Measurements from ENCODE around the gene BMAL1. TPM values are rescaled to one million over a fixed set of nuclear protein-coding genes. Genes with fewer than 3 reads are reported as not detected.

The BMAL1 gene
- total RNA-seq, 1 experiment from 2014 or later, result 3.2 TPM

DNA sequence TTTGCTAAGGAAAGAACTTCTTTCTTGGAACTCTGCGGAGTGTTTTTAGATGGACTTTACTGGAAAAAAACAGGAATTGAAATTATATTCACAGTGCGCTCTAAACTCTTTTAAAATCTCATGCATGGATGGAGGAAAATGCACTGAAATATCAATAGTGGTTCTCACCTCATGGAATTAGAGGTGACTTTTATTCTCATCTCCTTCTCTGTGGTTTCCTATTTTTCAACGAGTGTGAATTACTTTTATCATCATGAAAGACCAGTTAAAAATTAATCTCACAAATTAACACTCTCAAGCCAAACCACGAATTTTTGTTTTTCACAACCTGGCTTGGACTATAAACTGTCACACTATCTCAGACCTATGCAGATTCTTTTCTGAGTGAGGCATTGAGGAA, 16.6 kb downstream of the BMAL1 start:
- DNase-seq (ENCODE audit: low spot score), result no peak

DNA sequence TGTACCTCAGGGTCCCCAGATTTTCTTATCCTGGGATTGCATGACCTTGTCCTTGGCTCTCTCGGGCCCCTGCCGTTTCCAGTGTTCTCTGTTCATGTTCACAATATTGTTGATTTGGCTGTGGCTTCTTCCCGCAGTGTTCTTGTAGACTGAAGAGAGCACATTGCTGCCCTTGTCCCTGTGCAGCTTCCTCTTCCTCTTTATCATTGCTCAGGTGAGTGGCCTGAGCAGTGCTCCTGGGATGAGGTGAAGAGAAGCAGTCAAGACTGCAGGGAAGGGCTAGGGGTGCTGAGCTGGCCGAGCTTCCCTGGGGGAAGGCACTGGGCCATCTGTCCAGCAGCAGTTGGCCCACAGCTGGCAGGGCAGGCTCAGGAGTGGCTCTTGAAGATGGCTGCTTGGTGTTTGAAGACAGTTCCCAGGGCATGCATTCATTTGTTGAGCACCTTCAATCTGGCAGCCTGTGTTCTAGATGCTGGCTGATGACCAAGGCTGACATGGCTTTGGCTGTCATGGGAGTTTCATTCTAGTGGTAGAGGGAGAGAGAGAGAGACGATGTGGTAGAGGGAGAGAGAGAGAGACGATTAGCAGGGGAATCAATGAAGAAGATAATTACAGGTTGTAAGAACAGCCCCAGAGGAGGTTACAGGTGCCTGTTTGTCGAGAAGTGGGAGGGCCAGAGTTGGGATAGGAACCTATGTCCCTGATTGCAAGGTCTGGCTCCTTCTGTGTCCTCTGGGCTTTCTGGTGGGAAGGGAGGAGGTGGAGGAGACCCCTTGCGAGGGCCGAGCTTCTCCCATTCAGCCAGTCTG, 17.4 kb downstream of the BMAL1 start:
- BruUV-seq (replicated peaks), result no TSS peak
- H3K27ac ChIP-seq (ENCODE audit: low read depth, low read length, poor library complexity, severe bottlenecking), result no peak overlapping the region
- no peaks in the 10 kb centered on the region for H3K4me1 ChIP-seq (ENCODE audit: insufficient read depth, low read length, poor library complexity, severe bottlenecking)
- no peaks in the 10 kb centered on the region for H3K36me3 ChIP-seq (ENCODE audit: insufficient read depth, low read length, poor library complexity, severe bottlenecking)
- H3K9me3 ChIP-seq (ENCODE audit: low read depth, low read length, poor library complexity, severe bottlenecking), result no peaks in the 10 kb centered on the region
- TF ChIP-seq CTCF (conservative IDR thresholded peaks at IDR 0.05; ENCODE audit: low read depth, low read length) (no peak), EZH2 (IDR thresholded peaks at IDR 0.05; ENCODE audit: borderline replicate concordance, low read depth, low read length, poor library complexity, severe bottlenecking) (no peak)
- intact Hi-C loops (cut with micrococcal nuclease; ENCODE audit: unreplicated experiment), result no loop called here
- ChIA-PET POLR2A (ENCODE audit: low non-redundant PET) (no interaction called here), CTCF (no interaction called here)
- DNase-seq (ENCODE audit: low spot score), result no peak
- no peaks in the 10 kb centered on the region for H3K27me3 ChIP-seq (replicated peaks; ENCODE audit: insufficient read depth, low read depth, low read length, poor library complexity)
- H3K4me3 ChIP-seq (ENCODE audit: low read depth, low read length, poor library complexity, severe bottlenecking), result no peak overlapping the region

More for the DNA sequence above, 16.6 kb downstream of the BMAL1 start:
- ChIA-PET CTCF (no interaction called here), POLR2A (ENCODE audit: low non-redundant PET) (no interaction called here)
- H3K4me3 ChIP-seq (ENCODE audit: low read depth, low read length, poor library complexity, severe bottlenecking), result no peak overlapping the region
- no peak overlapping the region for H3K27ac ChIP-seq (ENCODE audit: low read depth, low read length, poor library complexity, severe bottlenecking)
- H3K4me1 ChIP-seq (ENCODE audit: insufficient read depth, low read length, poor library complexity, severe bottlenecking), result no peaks in the 10 kb centered on the region
- intact Hi-C loops (cut with micrococcal nuclease; ENCODE audit: unreplicated experiment), result no loop called here
- TF ChIP-seq EZH2 (IDR thresholded peaks at IDR 0.05; ENCODE audit: borderline replicate concordance, low read depth, low read length, poor library complexity, severe bottlenecking) (no peak), CTCF (conservative IDR thresholded peaks at IDR 0.05; ENCODE audit: low read depth, low read length) (no peak)
- no TSS peak for BruUV-seq (replicated peaks)
- H3K36me3 ChIP-seq (ENCODE audit: insufficient read depth, low read length, poor library complexity, severe bottlenecking), result no peaks in the 10 kb centered on the region
- H3K9me3 ChIP-seq (ENCODE audit: low read depth, low read length, poor library complexity, severe bottlenecking), result no peaks in the 10 kb centered on the region
- H3K27me3 ChIP-seq (replicated peaks; ENCODE audit: insufficient read depth, low read depth, low read length, poor library complexity), result no peaks in the 10 kb centered on the region

DNA sequence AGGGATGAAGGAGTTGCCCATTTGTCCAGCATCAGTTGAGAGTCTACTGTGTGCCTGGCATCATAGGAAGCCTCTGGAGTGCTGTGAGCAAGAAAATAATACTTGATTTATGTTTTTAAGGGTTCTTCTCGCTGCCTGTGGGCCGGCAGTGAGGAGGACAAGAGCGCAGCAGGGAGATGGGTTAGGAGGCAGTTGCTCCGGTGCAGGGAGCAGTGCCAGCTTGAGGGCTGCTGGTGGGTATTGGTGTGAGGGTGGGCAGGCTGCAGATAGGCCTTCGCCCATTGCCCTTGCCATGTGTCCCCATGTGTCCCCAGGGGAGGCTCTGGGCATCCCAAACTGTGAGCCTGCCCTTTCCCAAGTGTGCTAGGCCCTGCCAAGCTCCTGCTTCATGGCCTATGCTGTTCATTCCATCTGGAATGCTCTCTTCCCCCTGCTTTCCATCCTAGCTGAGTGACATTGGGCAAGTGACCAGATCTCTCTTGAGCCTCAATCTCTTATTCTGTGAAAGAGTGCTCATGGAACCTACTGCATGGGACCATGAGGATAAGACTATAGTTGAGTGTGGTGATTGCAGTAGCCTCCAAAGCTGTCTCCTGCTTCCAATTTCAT, 19.8 kb downstream of the BMAL1 start:
- Histone ChIP-seq H3K9me3 (ENCODE audit: low read depth, low read length, poor library complexity, severe bottlenecking) (no peaks in the 10 kb centered on the region), H3K36me3 (ENCODE audit: insufficient read depth, low read length, poor library complexity, severe bottlenecking) (no peaks in the 10 kb centered on the region), H3K4me1 (ENCODE audit: insufficient read depth, low read length, poor library complexity, severe bottlenecking) (no peaks in the 10 kb centered on the region), H3K27ac (ENCODE audit: low read depth, low read length, poor library complexity, severe bottlenecking) (no peak overlapping the region), H3K4me3 (ENCODE audit: low read depth, low read length, poor library complexity, severe bottlenecking) (no peak overlapping the region), H3K27me3 (replicated peaks; ENCODE audit: insufficient read depth, low read depth, low read length, poor library complexity) (no peaks in the 10 kb centered on the region)
- no peak for TF ChIP-seq EZH2 (IDR thresholded peaks at IDR 0.05; ENCODE audit: borderline replicate concordance, low read depth, low read length, poor library complexity, severe bottlenecking)
- TF ChIP-seq CTCF (conservative IDR thresholded peaks at IDR 0.05; ENCODE audit: low read depth, low read length), result no peak
- POLR2A ChIA-PET (ENCODE audit: low non-redundant PET), result no interaction called here
- intact Hi-C loops (cut with micrococcal nuclease; ENCODE audit: unreplicated experiment), result no loop called here
- CTCF ChIA-PET, result no interaction called here
- no peak for DNase-seq (ENCODE audit: low spot score)
- no TSS peak for BruUV-seq (replicated peaks)
